Activated naive CD4-positive, alpha-beta T cell treated with Interleukin-2 at 50 U/mL for 16 hours (primary cell): ENCODE measurements around the gene SLC1A4.

ENCODE experiments used
- DNase-seq: peaks from one replicate; pipeline ENCODE4 v3.0.0-alpha.2; 2020

Gene SLC1A4

DNA sequence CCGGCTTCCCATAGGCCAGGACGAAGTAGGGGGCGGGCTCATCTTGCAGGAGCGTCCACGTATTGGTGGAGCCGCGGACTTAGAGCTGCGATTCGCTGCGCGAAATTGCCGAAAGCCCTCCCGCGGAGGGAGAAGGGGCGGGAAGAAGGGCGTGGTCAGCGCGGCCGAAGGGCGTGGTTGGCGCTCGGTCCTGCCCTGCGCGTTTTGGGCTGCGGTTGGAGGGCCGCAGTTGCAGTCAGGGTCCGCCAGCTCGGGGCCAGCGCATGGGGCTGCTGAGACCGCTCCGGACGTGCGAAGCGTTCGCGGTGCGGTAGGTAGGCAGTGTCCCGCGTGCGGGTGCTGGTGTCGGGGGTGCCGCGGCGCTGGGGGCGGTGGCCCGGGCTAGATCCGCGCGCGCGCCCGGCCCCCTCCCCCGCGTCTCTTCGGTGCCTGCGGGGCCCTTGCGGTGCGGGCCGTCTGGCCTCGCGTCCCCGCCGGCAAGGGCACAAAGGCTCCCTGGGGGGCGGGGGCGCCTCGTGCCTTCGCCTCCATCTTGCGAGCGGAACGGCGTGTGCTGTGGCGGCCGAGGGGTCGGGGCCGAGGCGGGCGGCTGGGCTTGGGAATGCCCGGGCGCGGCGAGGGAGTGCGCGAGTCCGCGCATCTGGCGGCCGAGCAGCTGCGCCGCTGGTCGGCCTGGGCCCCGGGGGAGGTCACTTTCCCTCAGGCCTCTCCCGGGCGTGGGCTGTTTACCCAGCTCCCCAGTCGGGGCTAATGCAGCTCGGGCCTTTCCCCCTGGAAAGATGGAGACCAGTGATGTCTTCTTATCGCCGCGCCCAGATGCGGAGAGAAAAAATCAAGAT is 67.2 kb downstream of the SLC1A4 start, which contains the start of gene CEP68:
CEP68 (plus strand) TSS at position 202 of the 839 bp plus-strand sequence. CDS start 13,029 bp downstream, outside the sequence.
- DNase-seq: peak; percentile 98

GRCh38 chr2:65057054-65057375 is 67.8 kb downstream of the SLC1A4 start:
- DNase-seq: no peak

GRCh38 chr2:65057391-65058052 is 68.3 kb downstream of the SLC1A4 start:
- peak; percentile 54 for DNase-seq

DNA sequence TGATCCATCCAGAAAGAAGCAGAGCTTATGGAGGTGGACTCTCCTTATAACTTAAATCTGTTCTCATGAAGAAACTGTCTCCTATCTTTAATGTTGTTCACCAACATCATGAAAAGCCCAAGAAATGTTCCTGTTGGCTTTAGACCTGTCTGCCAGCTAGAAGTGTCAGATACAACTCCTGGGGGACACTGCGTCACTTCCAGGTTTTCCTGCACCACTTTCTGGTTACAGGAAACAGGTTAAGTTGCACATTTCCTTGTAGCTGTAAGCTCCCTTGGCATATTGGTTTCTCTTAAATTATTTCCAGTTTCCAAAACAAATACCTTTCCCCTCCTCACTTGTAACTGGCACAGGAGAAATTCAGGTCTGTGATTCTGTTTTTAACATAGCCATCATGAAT is 69.9 kb downstream of the SLC1A4 start:
- DNase-seq: no peak

- no peak for DNase-seq
Observed at GRCh38 chr2:65061146-65061909, 72.1 kb downstream of the SLC1A4 start.

DNA sequence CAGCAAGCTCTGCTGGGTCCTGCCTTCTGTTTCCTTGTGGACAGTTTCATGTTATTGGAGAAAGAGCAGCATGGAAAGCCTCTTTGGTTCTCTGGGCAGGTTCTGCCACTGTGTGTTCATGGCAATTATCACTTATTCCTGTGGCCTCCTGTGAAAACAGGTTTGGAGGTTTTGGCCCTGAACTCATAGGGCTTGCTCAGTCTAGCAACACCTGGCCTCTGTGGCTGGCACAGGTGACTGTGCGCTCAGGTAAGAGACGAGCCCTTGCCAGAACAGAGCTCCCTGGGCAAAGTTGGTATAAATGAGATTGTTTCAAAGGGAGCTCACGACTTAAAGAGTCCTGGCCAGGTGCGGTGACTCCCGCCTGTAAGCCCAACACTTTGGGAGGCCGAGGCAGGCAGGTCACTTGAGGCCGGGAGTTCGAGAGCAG is 72.7 kb downstream of the SLC1A4 start:
- no peak for DNase-seq

GRCh38 chr2:65062843-65063825 is 73.9 kb downstream of the SLC1A4 start:
- no peak for DNase-seq

DNA sequence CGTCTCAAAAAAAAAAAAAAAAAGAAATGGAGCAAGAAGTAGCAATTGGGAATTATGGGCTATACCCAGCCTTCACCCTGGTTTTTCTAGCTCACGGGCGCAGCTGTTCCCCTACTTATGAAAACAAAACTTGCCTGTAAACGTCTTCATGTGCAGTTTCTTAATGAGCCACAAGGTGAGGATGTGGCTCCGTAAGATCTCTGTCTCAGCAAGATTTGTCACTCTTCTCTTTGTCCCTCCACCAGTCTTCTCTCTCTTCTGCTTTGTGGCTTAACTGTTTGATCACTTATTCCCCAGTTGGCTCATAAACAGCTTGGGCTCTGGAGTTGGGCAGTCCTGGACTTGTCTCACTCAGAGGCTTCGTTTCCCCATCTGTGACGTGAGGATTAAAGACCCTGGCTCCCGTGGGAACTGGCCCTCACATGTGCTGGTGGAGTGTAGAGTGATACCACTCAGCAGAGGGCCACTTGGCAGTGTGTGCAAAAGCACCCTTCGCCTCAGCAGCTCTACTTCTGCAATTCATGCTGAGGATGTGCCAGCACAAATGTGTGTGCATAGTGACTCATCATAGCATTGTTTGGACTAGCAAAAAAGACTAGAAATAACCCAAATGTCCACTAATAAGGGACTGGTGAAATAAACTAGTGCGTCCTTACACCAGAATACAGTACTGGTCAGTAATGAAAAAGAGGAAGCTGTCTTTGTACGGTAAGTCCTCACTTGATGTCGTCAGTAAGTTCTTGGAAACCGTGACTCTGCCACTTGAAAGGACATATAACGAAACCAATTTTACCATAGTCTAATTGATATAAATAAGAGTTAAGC is 75.7 kb downstream of the SLC1A4 start:
- peak; percentile 41 for DNase-seq

GRCh38 chr2:65067806-65068553 is 78.8 kb downstream of the SLC1A4 start:
- DNase-seq: no peak

DNA sequence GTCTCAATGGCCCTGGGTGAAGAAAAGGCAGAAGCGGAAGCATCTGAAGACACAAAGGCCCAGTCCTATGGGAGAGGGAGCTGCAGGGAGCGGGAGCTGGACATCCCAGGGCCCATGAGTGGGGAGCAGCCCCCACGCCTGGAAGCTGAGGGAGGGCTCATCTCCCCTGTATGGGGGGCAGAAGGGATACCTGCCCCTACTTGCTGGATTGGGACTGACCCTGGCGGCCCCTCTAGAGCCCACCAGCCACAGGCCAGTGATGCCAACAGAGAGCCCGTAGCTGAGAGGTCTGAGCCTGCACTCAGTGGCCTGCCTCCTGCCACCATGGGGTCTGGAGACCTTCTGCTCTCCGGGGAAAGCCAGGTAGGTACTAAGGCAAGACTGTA is 80.2 kb downstream of the SLC1A4 start:
- no peak for DNase-seq

- DNase-seq: no peak
Observed at GRCh38 chr2:65070172-65070830, 81.1 kb downstream of the SLC1A4 start.

- no peak for DNase-seq
Observed at GRCh38 chr2:65070856-65071255, 81.7 kb downstream of the SLC1A4 start.

- no peak for DNase-seq
Observed at GRCh38 chr2:65071499-65072180, 82.4 kb downstream of the SLC1A4 start.

- no peak for DNase-seq
Observed at GRCh38 chr2:65072181-65072970, 83.2 kb downstream of the SLC1A4 start.
